Pancreas (tissue), 10 donors: Measurements from ENCODE around the gene ZNF575. TPM values are rescaled to one million over a fixed set of nuclear protein-coding genes. Genes with fewer than 3 reads are reported as not detected.

ENCODE experiments used
- ATAC-seq, 4 donors: fragments of 200-7000 bp; cut with Tn5 transposase; one replicate each; pipeline versions ENCODE4 v1.8.0 to v1.9.1; 2020; ENCODE audit warnings: mild to moderate bottlenecking in 4 of 4, moderate library complexity in 4 of 4
- DNase-seq, 6 donors: peaks; one replicate each; pipeline ENCODE4 v3.0.0-alpha.2; 2020
- FAIRE-seq: peaks from 2 replicates; lab custom pipeline; 2012; peaks lifted over from hg19 to GRCh38; lab: Jason Lieb, UNC
- H3K27ac ChIP-seq, 4 donors: fragments of 200-600 bp; sonication (generic); 1 replicate in 3 of 4; 2 replicates in 1 of 4; pipeline versions ENCODE4 v1.5.0 to v1.8.0; 2020
- H3K27me3 ChIP-seq, 4 donors: fragments of 200-600 bp; one replicate each; pipeline ENCODE4 v1.8.0; 2021
- H3K36me3 ChIP-seq, 3 donors: fragments of 200-600 bp; sonication (generic) in 1 of 3; one replicate each; pipeline versions ENCODE4 v1.5.0 to v1.8.0; 2020 to 2021
- H3K4me1 ChIP-seq, 3 donors: fragments of 200-600 bp; one replicate each; pipeline ENCODE4 v1.8.0; 2021
- H3K4me3 ChIP-seq, 4 donors: fragments of 200-600 bp; sonication (generic) in 2 of 4; one replicate each; pipeline versions ENCODE4 v1.5.0 to v1.8.0; 2020 to 2021
- H3K9me3 ChIP-seq, 4 donors: fragments of 200-600 bp; one replicate each; pipeline ENCODE4 v1.8.0; 2021
- WGBS, 2 donors: extraction: QIAGEN DNeasy Blood & Tissue Kit; methylation state at CpG; one replicate each; pipeline ENCODE4 v1.1.7; 2013; 5-methylcytosine and 5-hydroxymethylcytosine counted together
- intact Hi-C, 3 donors: fragments of 100-400 bp; cut with DNase I; formaldehyde crosslinking; loops; one replicate each; pipeline versions ENCODE4 v1.11.1 to v1.14.2; 2022
- polyA plus RNA-seq, 2 donors: library from polyadenylated mRNA; stranded (reverse); fragments of 200-250 nt; gene quantifications; one replicate each; pipeline ENCODE4 v1.2.3, GENCODE V29; 2013
- total RNA-seq, 6 donors: library from RNA; stranded (reverse); fragmentation: NEBNext Ultra II Directional in 4 of 6; extraction: Animal tissue kit (Norgen Biotek cat#: 25700) in 4 of 6; gene quantifications; one replicate each; pipeline versions ENCODE4 v1.2.1 to v1.2.4, GENCODE V29; 2021 to 2023
- TF ChIP-seq, protein P1 (sequence below), 4 donors: fragments of 200-600 bp; sonication (generic) in 3 of 4; IDR thresholded peaks; one replicate each; pipeline versions ENCODE4 v1.5.0 to v1.8.0; 2021; ENCODE audit warnings: antibody characterized with exemption in 4 of 4
- donor health status: healthy with polysubstance abuse.
- donor health status: DM: no; HTN: no; CAD: no; lungs with moderate emphysema.
- donor health status: DM: no; HTN: no; CAD: no.
- donor health status: control.
- donor health status: control.
- donor health status: Bipolar disorder and iron deficiency.
- donor health status: DM: yes; HTN: yes; CAD: no.
- donor health status: DM: no; HTN: no; CAD: no.
- donor health status: DM: no; HTN: no; CAD: no.
- donor health status: DM: yes; HTN: yes; CAD: no.

ZNF575 gene
- total and polyA plus RNA-seq, 8 donors, result 0.79 to 1.3 (median 1.2) TPM

DNA sequence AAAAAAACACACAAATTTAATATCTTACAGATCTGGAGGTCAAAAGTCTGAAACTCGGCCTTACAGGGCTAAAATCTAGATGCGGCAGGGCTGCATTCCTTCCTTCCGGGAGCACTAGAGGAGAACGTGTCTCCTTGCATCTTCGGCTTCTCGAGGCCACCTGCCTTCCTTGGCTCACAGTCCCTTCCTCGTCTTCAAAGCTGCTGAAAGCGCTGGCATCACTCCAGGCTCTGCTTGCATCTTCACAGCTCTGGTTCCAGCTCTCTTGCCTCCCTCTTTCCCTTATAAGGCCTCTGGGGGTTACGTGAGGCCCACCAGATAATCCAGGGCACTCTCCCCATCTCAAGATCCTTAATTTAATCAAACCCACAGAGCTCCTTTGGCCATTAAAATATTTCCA, 31.8 kb downstream of the ZNF575 start:
- intact Hi-C loops, result no loop called here
- H3K27ac ChIP-seq, result no peak overlapping the region

DNA sequence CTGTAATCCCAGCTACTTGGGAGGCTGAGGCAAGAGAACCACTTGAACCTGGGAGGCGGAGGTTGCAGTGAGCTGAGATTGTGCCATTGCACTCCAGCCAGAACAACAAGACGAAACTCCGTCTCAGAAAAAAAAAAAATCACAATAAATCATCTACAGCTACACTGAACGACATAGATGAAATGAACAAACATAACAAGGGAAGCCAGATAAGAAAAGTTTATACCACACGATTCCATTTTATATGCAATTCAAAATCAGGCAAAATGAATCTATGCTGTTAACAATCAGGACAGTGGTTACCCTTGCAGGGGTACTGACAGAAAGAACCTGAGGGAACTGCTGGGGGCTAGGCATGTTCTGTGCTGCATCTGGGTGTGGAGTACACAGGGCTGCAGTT, 36.7 kb downstream of the ZNF575 start:
- H3K4me1 ChIP-seq, result peaks cover 0 to 5% (median 3%) of the 10 kb centered on the region in 3 donors
- no peak overlapping the region for H3K27ac ChIP-seq
- TF ChIP-seq, protein P1, sequence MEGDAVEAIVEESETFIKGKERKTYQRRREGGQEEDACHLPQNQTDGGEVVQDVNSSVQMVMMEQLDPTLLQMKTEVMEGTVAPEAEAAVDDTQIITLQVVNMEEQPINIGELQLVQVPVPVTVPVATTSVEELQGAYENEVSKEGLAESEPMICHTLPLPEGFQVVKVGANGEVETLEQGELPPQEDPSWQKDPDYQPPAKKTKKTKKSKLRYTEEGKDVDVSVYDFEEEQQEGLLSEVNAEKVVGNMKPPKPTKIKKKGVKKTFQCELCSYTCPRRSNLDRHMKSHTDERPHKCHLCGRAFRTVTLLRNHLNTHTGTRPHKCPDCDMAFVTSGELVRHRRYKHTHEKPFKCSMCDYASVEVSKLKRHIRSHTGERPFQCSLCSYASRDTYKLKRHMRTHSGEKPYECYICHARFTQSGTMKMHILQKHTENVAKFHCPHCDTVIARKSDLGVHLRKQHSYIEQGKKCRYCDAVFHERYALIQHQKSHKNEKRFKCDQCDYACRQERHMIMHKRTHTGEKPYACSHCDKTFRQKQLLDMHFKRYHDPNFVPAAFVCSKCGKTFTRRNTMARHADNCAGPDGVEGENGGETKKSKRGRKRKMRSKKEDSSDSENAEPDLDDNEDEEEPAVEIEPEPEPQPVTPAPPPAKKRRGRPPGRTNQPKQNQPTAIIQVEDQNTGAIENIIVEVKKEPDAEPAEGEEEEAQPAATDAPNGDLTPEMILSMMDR (IDR thresholded peaks at IDR 0.05), result no peak
- ATAC-seq (no peak), DNase-seq (no peak), FAIRE-seq (no peak)
- no peaks in the 10 kb centered on the region for H3K36me3 ChIP-seq
- WGBS, 2 donors, result 64 to 67% methylated on average over 5 of the region's 5 CpGs
- H3K4me3 ChIP-seq, result no peak overlapping the region
- H3K9me3 ChIP-seq, result no peaks in the 10 kb centered on the region
- intact Hi-C loops, result no loop called here
- no peaks in the 10 kb centered on the region for H3K27me3 ChIP-seq

More for the DNA sequence above, 31.8 kb downstream of the ZNF575 start:
- ATAC-seq (no peak), FAIRE-seq (no peak), DNase-seq (no peak)
- H3K27me3 ChIP-seq, result no peaks in the 10 kb centered on the region
- no peaks in the 10 kb centered on the region for H3K9me3 ChIP-seq
- 81 to 94% methylated on average over 9 of the region's 9 CpGs for WGBS, 2 donors
- H3K36me3 ChIP-seq, result no peaks in the 10 kb centered on the region
- no peak overlapping the region for H3K4me3 ChIP-seq
- TF ChIP-seq, protein P1 (IDR thresholded peaks at IDR 0.05), result no peak
- no peaks in the 10 kb centered on the region for H3K4me1 ChIP-seq

DNA sequence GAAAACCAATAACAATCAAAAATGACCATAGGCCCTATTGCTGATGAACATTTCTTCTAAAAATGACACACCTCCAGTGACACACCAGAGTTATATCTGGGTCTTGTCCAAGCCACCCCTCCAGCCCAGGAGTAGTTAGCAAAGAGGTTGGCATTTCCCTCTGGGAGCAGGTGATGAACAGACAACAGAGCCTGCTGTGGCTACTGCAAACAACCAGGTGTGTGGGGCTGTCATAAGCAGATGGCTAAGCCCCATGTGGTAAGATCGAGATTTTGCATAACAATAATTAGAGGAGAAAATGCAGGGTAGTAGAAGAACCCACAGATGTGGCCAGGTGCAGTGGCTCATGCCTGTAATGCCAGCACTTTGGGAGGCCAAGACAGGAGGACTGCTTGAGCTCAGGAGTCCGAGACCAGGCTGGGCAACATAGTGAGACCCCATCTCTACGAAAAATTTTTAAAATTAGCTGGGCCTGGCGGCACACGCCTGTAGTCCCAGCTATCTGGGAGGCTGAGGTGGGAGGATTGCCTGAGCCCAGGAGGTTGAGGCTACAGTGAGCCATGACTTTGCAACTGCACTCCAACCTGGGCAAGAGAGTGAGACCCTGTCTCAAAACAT, 37.3 kb downstream of the ZNF575 start:
- ATAC-seq, result peak in 2 of 4 donors; percentile 53 to 68
- Histone ChIP-seq H3K4me3 (no peak overlapping the region), H3K4me1 (peaks cover 0 to 7% (median 7%) of the 10 kb centered on the region in 3 donors), H3K27ac (no peak overlapping the region), H3K27me3 (no peaks in the 10 kb centered on the region), H3K9me3 (no peaks in the 10 kb centered on the region), H3K36me3 (no peaks in the 10 kb centered on the region)
- DNase-seq, result no peak
- WGBS, 2 donors, result 76 to 88% methylated on average over 5 of the region's 5 CpGs
- FAIRE-seq, result no peak
- intact Hi-C loops, result no loop called here
- TF ChIP-seq, protein P1 (IDR thresholded peaks at IDR 0.05), result no peak

DNA sequence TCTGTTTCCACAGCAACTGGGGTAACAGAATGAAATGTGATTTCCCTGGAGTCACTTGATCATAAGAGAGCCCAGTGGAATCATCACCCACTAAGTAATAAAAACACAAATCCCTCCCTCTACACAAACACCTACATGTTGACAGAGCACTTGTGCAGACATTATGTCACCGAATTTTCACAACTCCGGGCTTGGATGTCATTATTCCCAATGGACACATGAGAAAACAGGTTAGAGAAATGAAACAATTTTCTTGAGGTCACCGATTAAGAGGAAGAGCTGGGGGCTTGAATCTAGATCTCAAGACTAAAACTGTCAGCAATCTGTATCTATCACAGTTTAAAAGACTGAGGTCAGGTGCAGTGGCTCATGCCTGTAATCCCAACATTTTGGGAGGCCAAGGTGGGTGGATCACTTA, 39.2 kb downstream of the ZNF575 start:
- Histone ChIP-seq H3K27ac (no peak overlapping the region), H3K36me3 (no peaks in the 10 kb centered on the region), H3K9me3 (no peaks in the 10 kb centered on the region), H3K4me3 (no peak overlapping the region), H3K4me1 (peaks cover 0 to 7% (median 7%) of the 10 kb centered on the region in 3 donors), H3K27me3 (no peaks in the 10 kb centered on the region)
- 79 to 81% methylated on average over 3 of the region's 3 CpGs for WGBS, 2 donors
- intact Hi-C loops, result no loop called here
- no peak for DNase-seq
- TF ChIP-seq, protein P1 (IDR thresholded peaks at IDR 0.05), result no peak
- no peak for FAIRE-seq
- ATAC-seq, result peak in 1 of 4 donors; percentile 7
